H1 (cell line): ENCODE data around the gene SLC38A5. TPM values are rescaled to one million over a fixed set of nuclear protein-coding genes. Genes with fewer than 3 reads are reported as not detected.

Experiments used
- CTCF ChIA-PET: fragments of 300-600 bp; sonication (Branson Sonifier 250); formaldehyde crosslinking; loops from one replicate; lab custom pipeline; 2021; ENCODE audit not compliant: partially characterized antibody; lab: Charles Lee
- POLR2A ChIA-PET: fragments of 300-600 bp; sonication (Branson Sonifier 250); formaldehyde crosslinking; loops from one replicate; lab custom pipeline; 2021; ENCODE audit warnings: inconsistent platforms; ENCODE audit not compliant: partially characterized antibody; lab: Charles Lee
- DNase-seq, 2 experiments: peaks; one replicate each; pipeline versions ENCODE4 v3.0.0 to v3.0.0-alpha.2; 2010 to 2022; ENCODE audit warnings: low spot score in 2 of 2, low read depth in 1 of 2, mixed read lengths in 1 of 2
- FAIRE-seq: peaks from 2 replicates; lab custom pipeline; 2011; peaks lifted over from hg19 to GRCh38; lab: Jason Lieb, UNC
- H2AFZ ChIP-seq: 2 replicates; pipeline ENCODE4 v1.8.1; 2012; ENCODE audit warnings: low read length, inconsistent platforms
- H2AK5ac ChIP-seq: 2 replicates; pipeline ENCODE4 v1.6.1; 2013; ENCODE audit warnings: low read depth, low read length
- H2BK120ac ChIP-seq: replicated peaks from 2 replicates; pipeline ENCODE3; 2013; ENCODE audit warnings: low read depth, low read length, inconsistent platforms
- H2BK12ac ChIP-seq: 2 replicates; pipeline ENCODE4 v1.6.1; 2013; ENCODE audit warnings: low read depth, low read length
- H2BK15ac ChIP-seq: 2 replicates; pipeline ENCODE4 v1.6.1; 2013; ENCODE audit warnings: low read length
- H2BK20ac ChIP-seq: 2 replicates; pipeline ENCODE4 v1.6.1; 2013; ENCODE audit warnings: low read length
- H2BK5ac ChIP-seq: 2 replicates; pipeline ENCODE4 v1.6.1; 2013; ENCODE audit warnings: low read depth, low read length
- H3K14ac ChIP-seq: 2 replicates; pipeline ENCODE4 v1.6.1; 2013; ENCODE audit warnings: inconsistent platforms; ENCODE audit not compliant: insufficient read length
- H3K18ac ChIP-seq: 2 replicates; pipeline ENCODE4 v1.6.1; 2013; ENCODE audit warnings: low read length; ENCODE audit errors: extremely low read depth
- H3K23ac ChIP-seq: 2 replicates; pipeline ENCODE4 v1.6.1; 2013; ENCODE audit warnings: inconsistent platforms; ENCODE audit not compliant: insufficient read length
- H3K23me2 ChIP-seq: 2 replicates; pipeline ENCODE4 v1.6.1; 2013; ENCODE audit warnings: low read depth, low read length
- H3K27ac ChIP-seq: 2 replicates; pipeline ENCODE4 v1.6.1; 2011; ENCODE audit warnings: low read depth, low read length, inconsistent platforms
- H3K27me3 ChIP-seq, 4 experiments: replicated peaks in 1 of 4; 1 replicate in 1 of 4; 2 replicates in 3 of 4; pipeline versions ENCODE4 v1.6.1 to v1.8.1; 2011 to 2013; ENCODE audit warnings: low read length in 3 of 4, mild to moderate bottlenecking in 3 of 4, inconsistent platforms in 2 of 4, mixed read lengths in 2 of 4, moderate library complexity in 1 of 4; ENCODE audit not compliant: control insufficient read depth in 3 of 4, insufficient read depth in 3 of 4; ENCODE audit errors: extremely low read depth in 1 of 4
- H3K36me3 ChIP-seq, 4 experiments: 2 replicates each; pipeline versions ENCODE4 v1.6.1 to v1.8.1; 2011 to 2013; ENCODE audit warnings: mild to moderate bottlenecking in 4 of 4, low read length in 3 of 4, moderate library complexity in 2 of 4, control low read depth in 1 of 4, inconsistent platforms in 1 of 4; ENCODE audit not compliant: insufficient read depth in 4 of 4, control insufficient read depth in 2 of 4
- H3K4ac ChIP-seq: replicated peaks from 2 replicates; pipeline ENCODE3; 2013; ENCODE audit warnings: low read length, low read depth, mixed read lengths, inconsistent platforms; ENCODE audit not compliant: insufficient read length
- H3K4me1 ChIP-seq, 4 experiments: replicated peaks in 1 of 4; 1 replicate in 1 of 4; 2 replicates in 3 of 4; pipeline versions ENCODE4 v1.6.1 to v1.8.1; 2011 to 2013; ENCODE audit warnings: low read length in 3 of 4, inconsistent platforms in 2 of 4, mixed read lengths in 1 of 4; ENCODE audit not compliant: insufficient read depth in 4 of 4, control insufficient read depth in 3 of 4
- H3K4me2 ChIP-seq, 2 experiments: 2 replicates each; pipeline versions ENCODE4 v1.6.1 to v1.8.1; 2011 to 2013; ENCODE audit warnings: low read depth in 2 of 2, low read length in 2 of 2, control low read depth in 1 of 2, inconsistent platforms in 1 of 2, mild to moderate bottlenecking in 1 of 2; ENCODE audit not compliant: insufficient read depth in 1 of 2
- H3K4me3 ChIP-seq, 4 experiments: fragments of 200-600, 300-600 bp in 1 of 4; sonication (generic), shearing (Covaris generic), sonication (Bioruptor Twin) in 1 of 4; 2 replicates each; pipeline versions ENCODE4 v1.5.1 to v1.8.1; 2011 to 2016; ENCODE audit warnings: low read length in 4 of 4, low read depth in 3 of 4, control low read depth in 2 of 4, inconsistent platforms in 2 of 4, mild to moderate bottlenecking in 2 of 4, mixed read lengths in 1 of 4, moderate library complexity in 1 of 4; ENCODE audit not compliant: insufficient read depth in 2 of 4; ENCODE audit errors: extremely low read depth in 1 of 4
- H3K56ac ChIP-seq: replicated peaks from 2 replicates; pipeline ENCODE3; 2013; ENCODE audit warnings: low read depth, mild to moderate bottlenecking, mixed read lengths, low read length, inconsistent platforms; ENCODE audit not compliant: insufficient read length
- H3K79me1 ChIP-seq: 2 replicates; pipeline ENCODE4 v1.6.1; 2013; ENCODE audit warnings: low read depth, low read length, control low read depth
- H3K79me2 ChIP-seq, 2 experiments: 2 replicates each; pipeline versions ENCODE4 v1.6.1 to v1.8.1; 2012 to 2013; ENCODE audit warnings: low read length in 2 of 2, mild to moderate bottlenecking in 2 of 2, inconsistent platforms in 1 of 2; ENCODE audit not compliant: insufficient read depth in 2 of 2, control insufficient read depth in 1 of 2
- H3K9ac ChIP-seq, 4 experiments: replicated peaks in 1 of 4; 1 replicate in 1 of 4; 2 replicates in 3 of 4; pipeline versions ENCODE4 v1.6.1 to v1.8.1; 2011 to 2013; ENCODE audit warnings: low read depth in 3 of 4, low read length in 3 of 4, control low read depth in 2 of 4, mild to moderate bottlenecking in 2 of 4, moderate library complexity in 2 of 4, inconsistent platforms in 1 of 4; ENCODE audit errors: extremely low read depth in 1 of 4
- H3K9me3 ChIP-seq, 2 experiments: 2 replicates each; pipeline versions ENCODE4 v1.6.1 to v1.8.1; 2012 to 2013; ENCODE audit warnings: mild to moderate bottlenecking in 2 of 2, moderate library complexity in 2 of 2, control low read depth in 1 of 2, inconsistent platforms in 1 of 2, low read depth in 1 of 2, low read length in 1 of 2, mixed read lengths in 1 of 2; ENCODE audit not compliant: insufficient read depth in 2 of 2
- H4K20me1 ChIP-seq, 2 experiments: replicated peaks in 1 of 2; 2 replicates each; pipeline versions ENCODE3 to v1.8.1; 2011 to 2013; ENCODE audit warnings: inconsistent platforms in 2 of 2, low read length in 2 of 2, mild to moderate bottlenecking in 1 of 2; ENCODE audit not compliant: insufficient read depth in 2 of 2, control insufficient read depth in 1 of 2
- H4K5ac ChIP-seq: 2 replicates; pipeline ENCODE4 v1.6.1; 2013; ENCODE audit warnings: low read length, low read depth, mixed read lengths, inconsistent platforms; ENCODE audit not compliant: insufficient read length
- H4K8ac ChIP-seq: 2 replicates; pipeline ENCODE4 v1.8.0; 2013; ENCODE audit warnings: mild to moderate bottlenecking, moderate library complexity, low read length, inconsistent platforms; ENCODE audit not compliant: insufficient read depth; ENCODE audit errors: extremely low read depth
- H4K91ac ChIP-seq: replicated peaks from 2 replicates; pipeline ENCODE3; 2013; ENCODE audit warnings: low read length, mixed read lengths, inconsistent platforms; ENCODE audit not compliant: insufficient read length
- BACH1 ChIP-seq: IDR thresholded peaks from 2 replicates; pipeline ENCODE4 v1.6.1; 2012; ENCODE audit warnings: low read length, improper control_type of control experiment
- SP1 ChIP-seq: IDR thresholded peaks from 2 replicates; pipeline ENCODE4 v1.6.1; 2011; ENCODE audit warnings: low read depth, low read length
- TCF12 ChIP-seq: IDR thresholded peaks from 2 replicates; pipeline ENCODE4 v1.6.1; 2011; ENCODE audit warnings: low read depth, mild to moderate bottlenecking, low read length
- WGBS, 2 experiments: shearing (Covaris generic) in 1 of 2; methylation state at CpG; one replicate each; pipeline versions ENCODE4 v1.1.6 to v1.1.7; 2013 to 2015; ENCODE audit warnings: low lambda C conversion rate in 2 of 2, mixed read lengths in 2 of 2, inconsistent platforms in 1 of 2, low coverage in 1 of 2, missing lambda C conversion rate in 1 of 2; ENCODE audit not compliant: insufficient replicate concordance in 2 of 2, insufficient coverage in 1 of 2, insufficient read length in 1 of 2; ENCODE audit errors: extremely low coverage in 1 of 2, missing lambda C conversion rate in 1 of 2; 5-methylcytosine and 5-hydroxymethylcytosine counted together
- polyA plus RNA-seq, 7 experiments: library from polyadenylated mRNA; depleted of rRNA in 3 of 7; stranded (reverse) in 5 of 7; unstranded in 2 of 7; fragments of >200 nt in 5 of 7; fragments of 200-250 nt in 2 of 7; gene quantifications; 1 replicate in 5 of 7; 2 replicates in 1 of 7; 4 replicates in 1 of 7; pipeline versions ENCODE4 v1.2.1 to v1.2.3, GENCODE V29; 2011 to 2013; ENCODE audit warnings: missing spikeins in 2 of 7, mixed read lengths in 2 of 7
- total RNA-seq: library from RNA; stranded (reverse); fragmentation: NEBNext Ultra II Directional; extraction: Animal tissue kit (Norgen Biotek cat#: 25700); gene quantifications from 2 replicates; pipeline ENCODE4 v1.2.1, GENCODE V29; 2021

Gene SLC38A5
- total and polyA plus RNA-seq, 2 of the 8 experiments (the other 6 are each of a cell fraction or from before 2014, with no cell fraction given) = 70.9 to 106 TPM

DNA sequence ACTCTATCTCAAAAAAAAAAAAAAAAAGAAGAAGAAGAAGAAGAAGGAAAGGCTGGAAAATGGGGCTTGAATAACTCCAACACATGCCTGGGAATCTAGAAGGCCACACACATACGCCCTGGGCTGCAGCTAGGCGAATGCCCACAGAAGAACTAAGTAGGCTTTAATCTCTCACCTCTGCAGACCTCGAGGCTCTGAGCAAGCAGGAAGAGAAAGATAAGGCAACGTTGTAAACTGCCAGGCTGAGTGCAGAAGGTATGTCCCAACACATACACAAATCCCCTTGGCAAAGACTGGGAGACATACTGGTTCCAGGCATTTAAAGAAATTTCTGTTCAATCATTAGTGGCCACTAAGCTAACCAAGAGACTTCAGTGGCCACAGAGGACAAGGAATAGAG, 18.4 kb downstream of the SLC38A5 start:
- no peaks in the 10 kb centered on the region for H3K27me3 ChIP-seq
- FAIRE-seq = no peak
- H2BK120ac ChIP-seq = no peak overlapping the region
- H2AFZ ChIP-seq = no peak overlapping the region
- no peak overlapping the region for H4K91ac ChIP-seq
- no peak overlapping the region for H3K9ac ChIP-seq
- WGBS, 2 experiments = 82% methylated on average over 2 of the region's 4 CpGs; no CpG with 5 or more reads in 1 of the 2 experiments
- no peak overlapping the region for H2BK12ac ChIP-seq
- H3K4ac ChIP-seq = no peak overlapping the region
- no peak overlapping the region for H3K4me2 ChIP-seq
- no peak overlapping the region for H3K56ac ChIP-seq
- POLR2A ChIA-PET = no interaction called here
- DNase-seq = no peak
- no peak overlapping the region for H2AK5ac ChIP-seq
- no peak overlapping the region for H3K23ac ChIP-seq
- no peaks in the 10 kb centered on the region for H3K9me3 ChIP-seq
- no peaks in the 10 kb centered on the region for H3K36me3 ChIP-seq
- H2BK15ac ChIP-seq = no peak overlapping the region
- H4K20me1 ChIP-seq = no peaks in the 10 kb centered on the region
- CTCF ChIA-PET = interaction anchor here (1.7 kb wide), 1 partner anchor 16 kb away, joined by 5 read pairs; no protein-coding TSS in a partner anchor
- H4K8ac ChIP-seq = no peak overlapping the region
- no peaks in the 10 kb centered on the region for H3K4me1 ChIP-seq
- H2BK20ac ChIP-seq = no peak overlapping the region
- no peak overlapping the region for H3K18ac ChIP-seq
- no peak overlapping the region for H4K5ac ChIP-seq
- no peak overlapping the region for H3K14ac ChIP-seq
- H3K79me1 ChIP-seq = no peaks in the 10 kb centered on the region
- no peak overlapping the region for H3K4me3 ChIP-seq
- H2BK5ac ChIP-seq = no peak overlapping the region
- no peaks in the 10 kb centered on the region for H3K23me2 ChIP-seq
- H3K79me2 ChIP-seq = no peaks in the 10 kb centered on the region
- H3K27ac ChIP-seq = no peak overlapping the region
- TF ChIP-seq BACH1 = no peak
- no peak for TF ChIP-seq TCF12
- no peak for TF ChIP-seq SP1
